ENCODE measurements around the gene KREMEN2.
"Not testable (repeated sequence)": the region's sequence is repeated elsewhere in the genome, so short reads cannot be mapped to it uniquely, and the experiment has no call there.

The KREMEN2 gene

GRCh38 chr16:2963723-2964474, at the start of gene KREMEN2:
TSS of gene KREMEN2 (plus strand) at chr16:2964275. CDS start at chr16:2964521, 246 bp downstream.
- no peak for DNase-seq (ENCODE audit: low spot score)

GRCh38 chr16:2915196-2915929, 48.7 kb upstream of the KREMEN2 start:
- DNase-seq (ENCODE audit: low spot score): no peak

- DNase-seq (ENCODE audit: low spot score): peak; percentile 71
Measured at GRCh38 chr16:2919511-2920255, 44.4 kb upstream of the KREMEN2 start.

- DNase-seq (ENCODE audit: low spot score): no peak
Measured at GRCh38 chr16:2923481-2923880, 40.6 kb upstream of the KREMEN2 start.

DNA sequence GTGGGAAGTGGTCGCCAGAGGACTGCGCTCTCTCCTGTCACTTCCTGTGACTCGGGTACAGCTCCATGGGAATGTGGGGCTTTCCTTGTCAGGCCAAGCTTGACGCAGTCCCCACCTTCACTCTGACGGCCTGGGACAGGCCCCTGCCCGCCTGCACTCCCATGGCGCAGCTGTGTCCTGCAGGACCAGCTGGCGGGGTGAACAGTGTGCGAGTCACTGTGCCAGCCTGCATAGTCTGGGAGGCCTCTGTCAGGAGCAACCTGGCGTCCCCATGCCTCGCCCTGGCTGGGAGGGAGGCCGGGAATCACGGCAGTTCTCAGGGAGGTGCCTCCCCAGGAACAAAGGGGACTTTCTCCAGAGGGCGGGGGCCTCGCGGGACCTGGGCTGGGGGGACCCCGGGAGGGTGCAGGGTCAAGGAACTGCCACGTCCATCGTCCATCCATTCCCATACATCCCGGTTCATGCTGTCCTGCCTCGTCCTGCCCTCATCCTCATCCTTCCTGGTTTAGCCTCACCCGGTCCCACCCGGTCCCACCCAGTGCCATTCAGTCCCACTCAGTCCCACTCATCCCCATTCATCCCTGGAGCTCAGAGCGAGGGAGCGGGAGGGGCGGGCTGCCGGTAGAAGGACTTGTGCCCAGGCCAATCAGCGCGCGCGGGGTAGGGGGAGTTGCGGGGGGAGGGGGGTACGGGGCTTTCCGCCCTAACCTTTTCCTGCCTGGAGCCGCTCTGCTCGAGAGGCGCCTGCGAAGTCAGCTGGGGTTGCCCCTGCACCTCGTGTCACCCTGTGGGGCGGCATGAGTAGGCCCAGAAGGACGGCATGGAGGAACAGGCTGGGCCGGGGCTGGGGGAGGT, 38.9 kb upstream of the KREMEN2 start:
- DNase-seq (ENCODE audit: low spot score): no peak

DNA sequence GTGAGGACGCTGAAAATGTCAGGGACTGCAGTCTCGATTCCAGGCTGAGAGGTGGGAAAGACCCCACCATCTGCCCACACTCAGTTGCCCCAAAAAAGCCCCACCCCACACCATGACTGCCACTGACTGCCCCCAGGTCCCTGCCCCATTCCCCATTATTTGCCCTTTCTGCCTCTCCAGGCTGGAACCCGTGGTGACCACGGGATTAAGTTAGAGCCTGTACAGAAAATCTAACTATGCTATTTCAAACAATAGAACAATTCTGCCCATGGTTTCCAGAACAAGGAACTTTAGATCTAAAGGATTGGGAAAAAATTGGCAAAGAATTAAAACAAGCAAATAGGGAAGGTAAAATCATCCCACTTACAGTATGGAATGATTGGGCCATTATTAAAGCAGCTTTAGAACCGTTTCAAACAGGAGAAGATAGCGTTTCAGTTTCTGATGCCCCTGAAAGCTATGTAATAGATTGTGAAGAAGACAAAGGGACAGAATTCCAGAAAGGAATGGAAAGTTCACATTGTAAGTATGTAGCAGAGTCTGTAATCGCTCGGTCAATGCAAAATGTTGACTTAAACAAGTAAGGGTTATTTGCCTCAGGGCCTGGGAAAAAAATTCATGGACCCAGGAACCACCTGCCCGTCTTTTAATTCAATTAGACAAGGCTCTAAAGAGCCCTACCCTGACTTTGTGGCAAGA, 38.0 kb upstream of the KREMEN2 start:
- no peak for DNase-seq (ENCODE audit: low spot score)

DNA sequence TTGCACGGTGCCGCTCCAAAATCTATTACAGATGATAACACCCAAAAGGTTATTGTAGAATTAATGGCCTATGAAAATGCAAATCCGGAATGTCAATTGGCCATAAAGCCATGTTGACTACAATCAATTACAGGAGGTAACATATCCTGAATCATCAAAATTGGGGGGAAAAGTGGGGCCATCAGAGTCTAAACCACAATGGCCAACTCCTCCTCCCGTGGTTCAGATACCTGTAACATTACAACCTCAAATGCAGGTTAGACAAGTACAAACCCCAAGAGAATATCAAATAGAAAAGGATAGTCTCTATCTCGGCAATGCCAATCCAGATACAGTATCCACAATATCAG, 37.5 kb upstream of the KREMEN2 start:
- DNase-seq (ENCODE audit: low spot score): no peak

- peak; percentile 80 for DNase-seq (ENCODE audit: low spot score)
Measured at GRCh38 chr16:2927010-2927646, 36.9 kb upstream of the KREMEN2 start.

DNA sequence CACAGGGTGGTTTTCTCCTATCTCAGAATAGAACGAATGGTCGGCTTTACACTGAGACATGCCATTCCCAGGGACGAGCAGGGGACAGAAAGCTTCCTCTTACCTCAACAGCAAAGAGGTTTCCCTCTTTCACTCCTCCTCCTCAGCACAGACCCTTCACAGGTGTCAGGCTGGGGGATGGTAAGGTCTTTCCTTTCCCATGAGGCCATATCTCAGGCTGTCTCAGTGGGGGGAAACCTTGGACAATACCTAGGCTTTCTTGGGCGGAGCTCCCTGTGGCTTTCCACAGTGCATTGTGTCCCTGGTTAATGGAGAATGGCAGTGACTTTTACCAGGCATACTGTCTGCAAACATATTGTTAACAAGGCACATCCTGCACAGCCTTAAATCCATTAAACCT, 35.9 kb upstream of the KREMEN2 start:
- not testable (repeated sequence) for DNase-seq (ENCODE audit: low spot score)

GRCh38 chr16:2928796-2929195, 35.3 kb upstream of the KREMEN2 start:
- no peak for DNase-seq (ENCODE audit: low spot score)

- DNase-seq (ENCODE audit: low spot score): no peak
Measured at GRCh38 chr16:2929693-2930092, 34.4 kb upstream of the KREMEN2 start.

DNA sequence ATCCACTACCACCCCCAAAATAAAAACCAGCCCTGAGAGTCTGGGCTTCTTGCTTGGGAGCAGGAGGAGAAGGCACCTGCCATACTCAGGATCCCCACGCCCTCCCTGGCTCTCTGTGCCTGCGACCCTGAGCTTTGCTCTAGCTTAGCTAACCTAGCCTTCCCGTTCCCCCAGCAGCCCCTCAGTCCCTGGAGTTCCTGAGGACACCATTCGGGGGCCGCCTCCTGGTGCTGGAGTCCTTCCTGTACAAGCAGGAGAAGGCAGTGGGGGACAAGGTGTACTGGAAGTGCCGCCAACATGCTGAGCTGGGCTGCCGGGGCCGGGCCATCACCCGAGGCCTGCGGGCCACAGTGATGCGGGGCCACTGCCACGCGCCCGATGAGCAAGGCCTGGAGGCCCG, 33.8 kb upstream of the KREMEN2 start:
- no peak for DNase-seq (ENCODE audit: low spot score)

DNA sequence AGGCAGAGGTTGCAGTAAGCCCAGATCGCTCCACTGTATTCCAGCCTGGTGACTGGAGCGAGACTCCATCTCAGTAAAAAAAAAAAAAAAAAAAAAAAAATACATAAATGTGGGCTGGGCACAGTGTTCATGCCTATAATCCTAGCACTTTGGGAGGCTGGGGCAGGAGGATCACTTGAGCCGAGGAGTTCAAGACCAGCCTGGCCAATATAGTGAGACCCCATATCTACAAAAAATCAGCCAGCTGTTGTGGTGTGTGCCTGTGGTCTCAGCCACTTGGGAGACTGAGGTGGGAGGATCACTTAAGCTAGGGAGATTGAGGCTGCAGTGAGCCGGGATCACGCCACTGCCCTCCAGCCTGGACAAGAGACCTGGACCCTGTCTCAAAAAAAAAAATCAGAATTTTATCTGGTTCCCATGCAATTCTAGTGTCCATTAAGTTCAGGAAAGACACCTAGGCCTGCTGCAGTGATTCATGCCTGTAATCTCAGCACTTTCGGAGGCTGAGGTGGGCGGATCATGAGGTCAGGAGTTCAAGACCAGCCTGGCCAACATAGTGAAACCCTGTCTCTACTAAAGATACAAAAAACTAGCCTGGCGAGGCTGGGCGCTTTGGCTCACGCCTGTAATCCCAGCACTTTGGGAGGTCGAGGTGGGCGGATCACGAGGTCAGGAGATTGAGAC, 32.7 kb upstream of the KREMEN2 start:
- DNase-seq (ENCODE audit: low spot score): not testable (repeated sequence)

GRCh38 chr16:2933136-2933535, 30.9 kb upstream of the KREMEN2 start:
- DNase-seq (ENCODE audit: low spot score): no peak

- DNase-seq (ENCODE audit: low spot score): no peak
Measured at GRCh38 chr16:2933701-2934100, 30.4 kb upstream of the KREMEN2 start.

DNA sequence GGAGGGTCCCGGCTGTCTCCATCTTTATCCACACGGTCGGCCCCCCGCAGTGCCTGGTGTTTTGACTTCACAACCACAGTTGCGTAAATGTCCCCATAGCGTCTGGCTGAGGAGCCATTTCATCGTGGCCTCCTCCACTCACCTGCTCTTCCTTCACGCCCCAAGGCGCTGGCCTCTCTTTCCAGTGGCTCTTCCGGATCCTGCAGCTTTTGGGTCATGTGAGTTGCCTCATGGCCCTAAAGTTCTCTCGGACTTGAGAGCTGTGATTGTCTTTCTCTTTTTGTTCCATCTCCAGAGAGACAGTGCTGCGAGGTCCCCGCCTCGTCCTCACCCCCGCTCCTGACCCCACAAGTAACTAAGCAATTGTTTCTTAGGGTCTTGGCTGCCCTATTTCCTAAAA, 29.6 kb upstream of the KREMEN2 start:
- no peak for DNase-seq (ENCODE audit: low spot score)

GRCh38 chr16:2936436-2937011, 27.6 kb upstream of the KREMEN2 start:
- DNase-seq (ENCODE audit: low spot score): no peak

DNA sequence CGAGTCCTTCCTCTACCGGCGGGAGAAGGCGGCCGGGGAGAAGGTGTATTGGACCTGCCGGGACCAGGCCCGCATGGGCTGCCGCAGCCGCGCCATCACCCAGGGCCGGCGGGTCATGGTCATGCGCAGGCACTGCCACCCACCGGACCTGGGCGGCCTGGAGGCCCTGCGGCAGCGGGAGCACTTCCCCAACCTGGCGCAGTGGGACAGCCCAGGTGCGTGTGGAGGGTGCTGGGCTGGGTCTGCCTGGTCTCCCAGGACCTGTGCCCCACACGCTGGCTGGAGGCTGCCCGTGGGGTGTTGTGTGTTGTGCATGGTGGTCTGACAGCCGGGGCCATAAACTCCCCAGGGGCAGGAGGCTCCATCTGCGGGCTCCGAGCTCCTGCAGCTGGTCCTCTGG, 26.9 kb upstream of the KREMEN2 start:
- DNase-seq (ENCODE audit: low spot score): no peak

DNA sequence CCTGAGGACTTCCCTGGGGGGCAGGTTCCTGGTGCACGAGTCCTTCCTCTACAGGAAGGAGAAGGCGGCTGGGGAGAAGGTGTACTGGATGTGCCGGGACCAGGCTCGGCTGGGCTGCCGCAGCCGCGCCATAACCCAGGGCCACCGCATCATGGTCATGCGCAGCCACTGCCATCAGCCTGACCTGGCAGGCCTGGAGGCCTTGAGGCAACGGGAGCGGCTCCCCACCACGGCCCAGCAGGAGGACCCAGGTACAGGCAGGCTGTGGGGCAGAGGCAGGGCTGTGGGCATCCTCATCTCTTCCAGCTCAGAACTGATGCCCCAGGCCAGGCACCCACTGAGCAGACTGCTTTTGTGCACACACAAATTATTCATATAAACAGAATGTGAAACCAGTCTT, 25.9 kb upstream of the KREMEN2 start:
- DNase-seq (ENCODE audit: low spot score): no peak

DNA sequence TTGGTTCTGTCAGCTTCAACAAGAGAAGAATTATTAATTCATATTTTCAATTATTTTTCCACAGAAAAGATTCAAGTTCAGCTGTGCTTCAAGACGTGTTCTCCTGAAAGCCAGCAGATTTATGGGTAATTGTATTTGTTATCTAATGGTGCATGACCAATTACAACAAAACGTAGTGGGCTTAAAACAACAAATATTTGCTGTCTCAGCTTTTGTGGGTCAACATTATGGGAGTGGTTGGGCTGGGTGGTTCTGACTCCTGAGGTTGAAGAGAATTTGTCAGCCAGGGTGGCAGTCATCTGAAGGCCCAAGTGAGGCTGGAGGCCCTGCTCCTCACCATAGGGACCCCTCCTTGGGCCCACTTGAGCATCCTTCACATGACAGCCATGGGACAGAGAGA, 24.1 kb upstream of the KREMEN2 start:
- no peak for DNase-seq (ENCODE audit: low spot score)

All from AG08395 (cell line).